ENCODE results near the gene WDR90. TPM values are rescaled to one million over a fixed set of nuclear protein-coding genes. Genes with fewer than 3 reads are reported as not detected.

WDR90 gene
- total and polyA plus RNA-seq, 2 experiments from 2014 or later: 25.9 to 42.2 TPM

- TF ChIP-seq ZNF462 (CRISPR knock-in tag; IDR thresholded peaks at IDR 0.05): no peak
- no peak for TF ChIP-seq ZNF114 (CRISPR knock-in tag; IDR thresholded peaks at IDR 0.05)
- TF ChIP-seq REST (IDR thresholded peaks at IDR 0.05; ENCODE audit: unreplicated experiment): no peak
- no peak for TF ChIP-seq EZH2phosphoT487 (IDR thresholded peaks at IDR 0.05; ENCODE audit: unreplicated experiment)
- no peak for TF ChIP-seq CREB1 (CRISPR knock-in tag; IDR thresholded peaks at IDR 0.05; ENCODE audit: low read depth)
- TF ChIP-seq JUNB (IDR thresholded peaks at IDR 0.05; ENCODE audit: unreplicated experiment): no peak
- TF ChIP-seq NANOG (IDR thresholded peaks at IDR 0.05; ENCODE audit: borderline replicate concordance): no peak
Measured at GRCh38 chr16:677316-678190, 28.4 kb downstream of the WDR90 start (continued).
